Muscle of leg (tissue), 11 donors: ENCODE measurements around the gene KDSR. TPM values are rescaled to one million over a fixed set of nuclear protein-coding genes. Genes with fewer than 3 reads are reported as not detected.
"Not testable (repeated sequence)": the region's sequence is repeated elsewhere in the genome, so short reads cannot be mapped to it uniquely, and the experiment has no call there.

Experiments used
- DNase-seq: peaks from one replicate; pipeline ENCODE4 v3.0.0; 2013
- H3K27ac ChIP-seq: one replicate; pipeline ENCODE4 v1.5.1; 2013; ENCODE audit warnings: mild to moderate bottlenecking, low read length, control low read depth
- H3K27me3 ChIP-seq: one replicate; pipeline ENCODE4 v1.6.1; 2013; ENCODE audit warnings: low read length; ENCODE audit not compliant: control insufficient read depth, insufficient read depth
- H3K36me3 ChIP-seq: one replicate; pipeline ENCODE4 v1.6.1; 2013; ENCODE audit warnings: low read length; ENCODE audit not compliant: control insufficient read depth, insufficient read depth
- H3K4me1 ChIP-seq: one replicate; pipeline ENCODE4 v1.6.1; 2013; ENCODE audit warnings: low read length; ENCODE audit not compliant: control insufficient read depth, insufficient read depth
- H3K4me3 ChIP-seq: one replicate; pipeline ENCODE4 v1.5.1; 2013; ENCODE audit warnings: low read length, control low read depth
- H3K9me3 ChIP-seq: replicated peaks from 2 replicates; pipeline ENCODE4 v1.6.1; 2013; ENCODE audit warnings: low read depth, low read length; ENCODE audit not compliant: control insufficient read depth
- WGBS: methylation state at CpG from one replicate; pipeline ENCODE4 v1.1.5; 2013; ENCODE audit warnings: missing lambda C conversion rate; ENCODE audit not compliant: insufficient coverage; 5-methylcytosine and 5-hydroxymethylcytosine counted together
- polyA plus RNA-seq, 8 donors: library from polyadenylated mRNA; unstranded; fragments of 120-200 nt; gene quantifications; one replicate each; pipeline versions ENCODE4 v1.2.1 to v1.2.3, GENCODE V29; 2013; ENCODE audit warnings: inconsistent platforms in 1 of 8, low replicate concordance in 1 of 8; ENCODE audit not compliant: insufficient read length in 8 of 8, insufficient read depth in 1 of 8
- total RNA-seq: library from RNA; stranded (reverse); fragments of 120-200 nt; gene quantifications from one replicate; pipeline ENCODE4 v1.2.4, GENCODE V29; 2013

KDSR gene
- total and polyA plus RNA-seq, 9 donors, result 13.9 to 34.7 (median 24.7) TPM

GRCh38 chr18:63373161-63373560 is 6.2 kb upstream of the KDSR start:
- Histone ChIP-seq H3K27me3 (no peaks in the 10 kb centered on the region), H3K9me3 (peaks cover 2% of the 10 kb centered on the region), H3K4me3 (no peak overlapping the region), H3K36me3 (no peaks in the 10 kb centered on the region), H3K4me1 (no peaks in the 10 kb centered on the region), H3K27ac (peak overlapping the region; percentile 62)
- DNase-seq, result peak; percentile 93
- WGBS, result no CpG with 5 or more reads among the region's 1 CpG

GRCh38 chr18:63368611-63369010 is 1.6 kb upstream of the KDSR start:
- Histone ChIP-seq H3K4me3 (no peak overlapping the region), H3K27me3 (no peaks in the 10 kb centered on the region), H3K27ac (no peak overlapping the region), H3K36me3 (peaks cover 2% of the 10 kb centered on the region), H3K9me3 (no peaks in the 10 kb centered on the region), H3K4me1 (peaks cover 10% of the 10 kb centered on the region)
- no peak for DNase-seq
- WGBS, result no CpG with 5 or more reads among the region's 4 CpGs

- H3K27ac ChIP-seq, result peak overlapping the region; percentile 87
- no peaks in the 10 kb centered on the region for H3K9me3 ChIP-seq
- H3K36me3 ChIP-seq, result peaks cover 11% of the 10 kb centered on the region
- no peaks in the 10 kb centered on the region for H3K27me3 ChIP-seq
- peak; percentile 55 for DNase-seq
- WGBS, result under 1% methylated on average over 64 of the region's 65 CpGs
- H3K4me3 ChIP-seq, result peak overlapping the region; percentile 86
- H3K4me1 ChIP-seq, result peaks cover 10% of the 10 kb centered on the region
Observed at GRCh38 chr18:63366213-63367052, 573 bp downstream of the KDSR start.

GRCh38 chr18:63365876-63366212 is 1.2 kb downstream of the KDSR start:
- H3K27ac ChIP-seq, result peak overlapping the region; percentile 87
- no peaks in the 10 kb centered on the region for H3K27me3 ChIP-seq
- peaks cover 13% of the 10 kb centered on the region for H3K36me3 ChIP-seq
- peaks cover 10% of the 10 kb centered on the region for H3K4me1 ChIP-seq
- 0% methylated on average over 4 of the region's 12 CpGs for WGBS
- DNase-seq, result peak; percentile 17
- peak overlapping the region; percentile 86 for H3K4me3 ChIP-seq
- no peaks in the 10 kb centered on the region for H3K9me3 ChIP-seq

- peaks cover 10% of the 10 kb centered on the region for H3K4me1 ChIP-seq
- H3K36me3 ChIP-seq, result peaks cover 13% of the 10 kb centered on the region
- no peak for DNase-seq
- H3K4me3 ChIP-seq, result no peak overlapping the region
- 95% methylated on average over 2 of the region's 2 CpGs for WGBS
- H3K9me3 ChIP-seq, result no peaks in the 10 kb centered on the region
- no peaks in the 10 kb centered on the region for H3K27me3 ChIP-seq
- no peak overlapping the region for H3K27ac ChIP-seq
Observed at GRCh38 chr18:63363951-63364350, 3.1 kb downstream of the KDSR start.

GRCh38 chr18:63363420-63363819 is 3.6 kb downstream of the KDSR start:
- H3K27me3 ChIP-seq, H3K27ac ChIP-seq, DNase-seq, H3K9me3 ChIP-seq, H3K4me3 ChIP-seq: not testable (repeated sequence)
- H3K4me1 ChIP-seq, result peaks cover 10% of the 10 kb centered on the region
- no CpG with 5 or more reads among the region's 2 CpGs for WGBS
- H3K36me3 ChIP-seq, result peaks cover 13% of the 10 kb centered on the region

GRCh38 chr18:63356272-63356896 is 10.6 kb downstream of the KDSR start:
- no CpG with 5 or more reads among the region's 7 CpGs for WGBS
- no peak overlapping the region for H3K27ac ChIP-seq
- DNase-seq, result no peak
- H3K4me3 ChIP-seq, result no peak overlapping the region
- no peaks in the 10 kb centered on the region for H3K27me3 ChIP-seq
- H3K4me1 ChIP-seq, result no peaks in the 10 kb centered on the region
- H3K9me3 ChIP-seq, result no peaks in the 10 kb centered on the region
- peaks cover 46% of the 10 kb centered on the region for H3K36me3 ChIP-seq

- no CpG with 5 or more reads among the region's 2 CpGs for WGBS
- peaks cover 8% of the 10 kb centered on the region for H3K4me1 ChIP-seq
- no peak overlapping the region for H3K27ac ChIP-seq
- DNase-seq, result no peak
- no peaks in the 10 kb centered on the region for H3K9me3 ChIP-seq
- H3K36me3 ChIP-seq, result peaks cover 71% of the 10 kb centered on the region
- no peaks in the 10 kb centered on the region for H3K27me3 ChIP-seq
- no peak overlapping the region for H3K4me3 ChIP-seq
Observed at GRCh38 chr18:63350230-63350629, 16.8 kb downstream of the KDSR start.

GRCh38 chr18:63348508-63349136 is 18.4 kb downstream of the KDSR start:
- Histone ChIP-seq H3K4me3 (no peak overlapping the region), H3K9me3 (no peaks in the 10 kb centered on the region), H3K4me1 (peaks cover 8% of the 10 kb centered on the region), H3K27me3 (no peaks in the 10 kb centered on the region), H3K27ac (no peak overlapping the region), H3K36me3 (peaks cover 75% of the 10 kb centered on the region)
- no peak for DNase-seq
- WGBS, result 100% methylated on average over 1 of the region's 7 CpGs

- peaks cover 72% of the 10 kb centered on the region for H3K36me3 ChIP-seq
- H3K27ac ChIP-seq, result no peak overlapping the region
- H3K4me3 ChIP-seq, result no peak overlapping the region
- WGBS, result 85% methylated on average over 4 of the region's 7 CpGs
- H3K27me3 ChIP-seq, result no peaks in the 10 kb centered on the region
- H3K4me1 ChIP-seq, result peaks cover 8% of the 10 kb centered on the region
- H3K9me3 ChIP-seq, result no peaks in the 10 kb centered on the region
- no peak for DNase-seq
Observed at GRCh38 chr18:63346480-63347183, 20.4 kb downstream of the KDSR start.
